ENCODE data around the gene ULK4. TPM values are rescaled to one million over a fixed set of nuclear protein-coding genes. Genes with fewer than 3 reads are reported as not detected.

Gene ULK4
- total RNA-seq, 4 donors from 2014 or later: 8.4 to 43.8 (median 20.8) TPM

DNA sequence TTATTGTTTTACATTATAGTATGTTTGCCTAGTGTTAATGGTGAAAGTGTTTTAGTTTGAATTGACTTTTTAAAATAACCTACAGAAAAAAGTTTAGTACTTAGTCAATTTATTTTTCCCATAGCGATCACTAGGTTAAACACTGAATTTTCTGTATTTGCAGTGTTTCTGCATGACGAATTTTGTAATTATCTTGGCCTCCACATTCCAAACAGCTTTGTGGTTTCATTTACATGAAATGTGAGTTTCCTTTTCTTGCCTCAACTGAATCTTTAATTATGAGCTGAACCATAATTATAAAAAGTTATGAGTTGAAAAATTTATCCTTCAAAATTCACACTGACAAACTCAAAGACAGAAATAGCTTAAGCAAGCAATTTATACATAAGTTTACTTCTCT lies 527.1 kb downstream of the ULK4 start:
- no peak overlapping the region for H3K4me3 ChIP-seq
- DNase-seq: no peak
- H3K27ac ChIP-seq: no peak overlapping the region
- no peaks in the 10 kb centered on the region for H3K9me3 ChIP-seq
- no peaks in the 10 kb centered on the region for H3K4me1 ChIP-seq
- TF ChIP-seq, protein P1, sequence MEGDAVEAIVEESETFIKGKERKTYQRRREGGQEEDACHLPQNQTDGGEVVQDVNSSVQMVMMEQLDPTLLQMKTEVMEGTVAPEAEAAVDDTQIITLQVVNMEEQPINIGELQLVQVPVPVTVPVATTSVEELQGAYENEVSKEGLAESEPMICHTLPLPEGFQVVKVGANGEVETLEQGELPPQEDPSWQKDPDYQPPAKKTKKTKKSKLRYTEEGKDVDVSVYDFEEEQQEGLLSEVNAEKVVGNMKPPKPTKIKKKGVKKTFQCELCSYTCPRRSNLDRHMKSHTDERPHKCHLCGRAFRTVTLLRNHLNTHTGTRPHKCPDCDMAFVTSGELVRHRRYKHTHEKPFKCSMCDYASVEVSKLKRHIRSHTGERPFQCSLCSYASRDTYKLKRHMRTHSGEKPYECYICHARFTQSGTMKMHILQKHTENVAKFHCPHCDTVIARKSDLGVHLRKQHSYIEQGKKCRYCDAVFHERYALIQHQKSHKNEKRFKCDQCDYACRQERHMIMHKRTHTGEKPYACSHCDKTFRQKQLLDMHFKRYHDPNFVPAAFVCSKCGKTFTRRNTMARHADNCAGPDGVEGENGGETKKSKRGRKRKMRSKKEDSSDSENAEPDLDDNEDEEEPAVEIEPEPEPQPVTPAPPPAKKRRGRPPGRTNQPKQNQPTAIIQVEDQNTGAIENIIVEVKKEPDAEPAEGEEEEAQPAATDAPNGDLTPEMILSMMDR (IDR thresholded peaks at IDR 0.05): no peak
- TF ChIP-seq POLR2A (IDR thresholded peaks at IDR 0.05): no peak
- H3K27me3 ChIP-seq: no peaks in the 10 kb centered on the region
- H3K36me3 ChIP-seq: no peaks in the 10 kb centered on the region

DNA sequence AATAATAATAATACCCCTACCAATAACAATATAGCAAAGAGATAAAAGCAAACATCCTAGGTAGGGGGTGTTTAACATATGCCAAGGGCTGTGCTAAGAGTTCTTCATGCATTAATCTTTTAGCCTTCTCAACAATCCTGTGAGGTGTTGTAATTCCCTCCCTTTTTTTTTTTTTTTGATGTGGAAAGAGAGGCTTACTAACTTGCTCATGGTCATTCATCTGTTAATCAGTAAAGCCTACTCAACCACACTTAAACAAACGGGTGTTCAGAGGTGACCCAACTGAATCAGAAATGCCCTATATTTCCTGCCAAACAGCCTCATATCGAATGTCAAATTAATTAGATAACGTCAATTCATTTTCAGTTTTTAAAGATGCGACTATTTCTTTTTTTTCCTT lies 530.5 kb downstream of the ULK4 start:
- no peaks in the 10 kb centered on the region for H3K9me3 ChIP-seq
- H3K4me1 ChIP-seq: no peaks in the 10 kb centered on the region
- no peaks in the 10 kb centered on the region for H3K36me3 ChIP-seq
- no peaks in the 10 kb centered on the region for H3K27me3 ChIP-seq
- no peak for DNase-seq
- TF ChIP-seq POLR2A (IDR thresholded peaks at IDR 0.05): no peak
- TF ChIP-seq, protein P1 (IDR thresholded peaks at IDR 0.05): no peak
- no peak overlapping the region for H3K4me3 ChIP-seq
- H3K27ac ChIP-seq: no peak overlapping the region

DNA sequence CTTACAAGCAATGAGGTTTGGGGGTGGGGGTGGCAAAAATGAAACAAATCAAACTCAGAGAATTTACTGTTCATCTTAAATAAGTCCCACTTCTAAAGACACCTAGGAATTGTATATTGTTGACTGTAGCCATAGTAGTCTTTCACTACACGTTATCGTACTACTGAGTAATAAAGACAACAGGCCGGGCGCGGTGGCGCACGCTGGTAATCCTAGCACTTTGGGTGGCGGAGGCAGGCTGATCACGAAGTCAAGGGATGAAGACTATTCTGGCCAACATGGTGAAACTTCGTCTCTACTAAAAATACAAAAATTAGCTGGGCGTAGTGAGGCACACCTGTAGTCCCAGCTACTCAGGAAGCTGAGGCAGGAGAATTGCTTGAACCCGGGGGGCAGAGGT lies 531.0 kb downstream of the ULK4 start:
- Histone ChIP-seq H3K4me1 (no peaks in the 10 kb centered on the region), H3K9me3 (no peaks in the 10 kb centered on the region), H3K4me3 (no peak overlapping the region), H3K36me3 (no peaks in the 10 kb centered on the region), H3K27ac (no peak overlapping the region), H3K27me3 (no peaks in the 10 kb centered on the region)
- no peak for TF ChIP-seq POLR2A (IDR thresholded peaks at IDR 0.05)
- TF ChIP-seq, protein P1 (IDR thresholded peaks at IDR 0.05): no peak
- DNase-seq: no peak

DNA sequence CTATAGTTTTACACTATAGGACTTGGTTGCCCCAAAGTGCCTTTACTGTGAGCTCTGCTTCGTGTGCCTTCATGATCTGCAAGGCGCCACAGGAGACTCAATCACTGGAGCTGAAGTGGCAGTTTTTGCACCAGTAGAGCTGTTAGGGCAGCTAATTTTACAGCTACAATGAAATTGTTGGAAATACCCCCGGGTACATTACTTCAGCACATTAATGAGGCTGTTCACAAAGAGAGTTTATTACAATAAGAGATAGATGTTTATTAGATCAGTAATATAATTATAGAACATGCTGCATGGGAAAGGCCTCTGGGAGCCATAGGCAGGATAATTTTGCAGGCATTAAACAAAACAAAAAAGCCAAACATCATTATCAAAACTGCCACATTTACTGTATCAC lies 531.5 kb downstream of the ULK4 start:
- H3K36me3 ChIP-seq: no peaks in the 10 kb centered on the region
- no peak overlapping the region for H3K4me3 ChIP-seq
- no peaks in the 10 kb centered on the region for H3K4me1 ChIP-seq
- DNase-seq: no peak
- no peak overlapping the region for H3K27ac ChIP-seq
- TF ChIP-seq POLR2A (IDR thresholded peaks at IDR 0.05): no peak
- TF ChIP-seq, protein P1 (IDR thresholded peaks at IDR 0.05): no peak
- H3K27me3 ChIP-seq: no peaks in the 10 kb centered on the region
- no peaks in the 10 kb centered on the region for H3K9me3 ChIP-seq

DNA sequence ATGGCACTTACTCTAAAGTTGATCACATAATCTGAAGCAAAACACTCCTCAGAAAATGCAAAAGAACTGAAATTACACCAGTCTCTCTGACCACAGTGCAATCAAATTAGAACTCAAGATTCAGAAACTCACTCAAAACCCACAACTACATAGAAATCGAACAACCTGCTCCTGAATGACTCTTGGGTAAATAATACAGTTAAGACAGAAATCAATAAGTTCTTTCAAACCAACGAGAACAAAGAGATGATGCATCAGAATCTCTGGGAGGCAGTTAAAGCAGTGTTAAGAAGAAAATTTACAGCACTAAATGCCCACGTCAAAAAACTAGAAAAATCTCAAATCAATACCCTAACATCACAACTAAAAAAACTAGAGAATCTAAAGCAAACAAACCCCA lies 535.4 kb downstream of the ULK4 start:
- Histone ChIP-seq H3K27ac (no peak overlapping the region), H3K9me3 (no peaks in the 10 kb centered on the region), H3K36me3 (no peaks in the 10 kb centered on the region), H3K27me3 (no peaks in the 10 kb centered on the region), H3K4me3 (no peak overlapping the region), H3K4me1 (no peaks in the 10 kb centered on the region)
- no peak for DNase-seq
- TF ChIP-seq POLR2A (IDR thresholded peaks at IDR 0.05): no peak
- TF ChIP-seq, protein P1 (IDR thresholded peaks at IDR 0.05): no peak
